Activated effector memory CD4-positive, alpha-beta T cell treated with anti-CD3 and anti-CD28 coated beads, Interleukin-2, amount 50 U/mL, for 16 hours (primary cell): Measurements from ENCODE around the gene NEGR1.

ENCODE experiments used
- DNase-seq: peaks from one replicate; pipeline ENCODE4 v3.0.0-alpha.2; 2020

NEGR1 gene

GRCh38 chr1:71526824-71527223 lies 755.5 kb downstream of the NEGR1 start:
- DNase-seq = no peak

- no peak for DNase-seq
Observed at GRCh38 chr1:71522721-71523120, 759.6 kb downstream of the NEGR1 start.

- DNase-seq = no peak
Observed at GRCh38 chr1:71521655-71522264, 760.6 kb downstream of the NEGR1 start.

DNA sequence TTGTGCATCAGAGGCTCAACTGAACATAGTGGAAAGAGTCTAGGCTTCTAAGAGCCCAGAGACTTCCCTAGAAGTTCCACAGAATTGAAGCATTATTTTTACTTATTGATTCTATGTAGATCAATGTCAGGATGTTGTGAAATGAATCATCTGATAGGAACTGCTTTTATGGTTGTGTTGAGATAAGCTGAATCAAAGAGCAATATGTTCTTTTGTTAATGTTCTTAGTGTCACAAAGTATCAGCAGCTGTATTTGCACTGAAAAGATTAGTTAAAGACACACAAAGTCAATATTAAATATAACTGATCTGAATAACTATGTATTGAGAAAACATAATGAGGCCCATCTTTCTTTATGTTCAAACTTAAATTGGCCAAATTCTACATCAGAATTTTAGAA lies 770.8 kb downstream of the NEGR1 start:
- no peak for DNase-seq

DNA sequence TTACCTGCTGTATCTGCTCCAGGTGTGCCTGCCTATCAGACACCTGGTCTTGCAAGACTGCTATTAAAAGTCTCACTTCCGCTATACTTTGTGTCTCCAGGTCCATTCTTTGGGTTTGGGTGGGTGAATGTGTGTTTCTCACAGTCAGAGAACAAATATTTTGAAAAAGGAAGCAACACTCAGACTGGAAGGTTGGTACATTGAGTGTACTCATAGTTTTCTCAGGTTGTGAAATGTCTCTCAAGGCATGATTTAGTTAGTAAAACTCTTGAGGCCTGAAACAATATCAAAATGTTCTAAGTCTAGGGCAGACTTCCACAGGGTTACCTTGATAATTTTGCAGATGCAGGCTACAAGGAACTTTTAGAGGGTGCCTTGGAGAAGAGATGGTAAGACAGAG lies 771.6 kb downstream of the NEGR1 start:
- no peak for DNase-seq

- no peak for DNase-seq
Observed at GRCh38 chr1:71509051-71509595, 773.2 kb downstream of the NEGR1 start.

DNA sequence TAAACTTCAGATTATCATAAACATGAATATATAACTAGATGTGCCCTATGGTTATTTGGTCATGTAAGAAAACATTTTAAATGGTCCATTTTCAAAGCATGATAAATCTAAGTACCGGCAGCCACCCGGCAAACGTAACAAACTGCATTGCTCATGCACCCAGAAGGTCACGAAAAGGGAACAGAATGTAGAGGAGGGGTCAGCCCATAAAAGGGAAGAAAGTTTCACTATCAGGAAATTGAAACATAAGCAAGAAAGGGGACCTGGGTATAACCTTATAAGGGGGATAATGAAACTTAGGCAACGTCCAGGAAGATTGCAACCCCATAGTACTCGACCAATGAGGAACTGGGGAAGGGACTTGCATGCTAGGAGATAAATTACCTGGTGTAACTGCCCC lies 780.3 kb downstream of the NEGR1 start:
- DNase-seq = no peak

DNA sequence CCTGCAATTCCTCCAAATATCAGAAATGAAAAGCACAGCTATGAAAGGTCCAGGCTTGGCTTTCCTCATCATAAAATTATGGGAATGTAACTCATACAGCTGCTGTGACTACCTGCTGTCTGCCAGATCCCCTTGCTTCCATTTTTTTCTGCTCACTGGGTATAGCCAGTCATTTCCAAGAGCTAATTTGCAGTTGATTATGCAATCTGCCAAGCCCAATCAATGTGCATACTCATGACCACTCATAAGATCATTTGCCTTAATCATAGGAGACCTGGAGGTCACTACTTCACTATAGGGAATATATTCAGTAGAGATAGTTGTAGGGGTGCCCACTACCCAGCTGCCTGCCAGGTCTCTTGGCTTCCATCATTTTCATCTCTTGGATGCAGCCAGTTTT lies 783.8 kb downstream of the NEGR1 start:
- no peak for DNase-seq

DNA sequence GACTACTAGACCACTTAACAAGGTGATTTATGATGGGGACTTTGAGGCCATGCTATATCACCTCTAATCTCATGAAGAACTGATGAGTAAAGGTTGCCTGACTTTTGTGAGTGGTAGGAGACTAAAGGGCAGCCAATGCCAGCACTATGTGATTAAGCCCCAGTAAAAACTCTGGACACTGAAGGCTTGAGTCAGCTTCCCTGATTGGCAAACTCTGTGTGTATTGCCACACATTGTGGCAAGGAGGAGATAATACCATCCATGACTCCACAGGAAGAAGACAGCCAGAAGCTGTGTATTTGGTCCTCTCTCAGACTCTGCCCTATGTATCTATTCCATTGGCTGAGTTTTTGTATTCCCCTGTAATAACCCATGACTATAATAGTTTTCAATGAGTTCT lies 788.2 kb downstream of the NEGR1 start:
- DNase-seq = no peak

DNA sequence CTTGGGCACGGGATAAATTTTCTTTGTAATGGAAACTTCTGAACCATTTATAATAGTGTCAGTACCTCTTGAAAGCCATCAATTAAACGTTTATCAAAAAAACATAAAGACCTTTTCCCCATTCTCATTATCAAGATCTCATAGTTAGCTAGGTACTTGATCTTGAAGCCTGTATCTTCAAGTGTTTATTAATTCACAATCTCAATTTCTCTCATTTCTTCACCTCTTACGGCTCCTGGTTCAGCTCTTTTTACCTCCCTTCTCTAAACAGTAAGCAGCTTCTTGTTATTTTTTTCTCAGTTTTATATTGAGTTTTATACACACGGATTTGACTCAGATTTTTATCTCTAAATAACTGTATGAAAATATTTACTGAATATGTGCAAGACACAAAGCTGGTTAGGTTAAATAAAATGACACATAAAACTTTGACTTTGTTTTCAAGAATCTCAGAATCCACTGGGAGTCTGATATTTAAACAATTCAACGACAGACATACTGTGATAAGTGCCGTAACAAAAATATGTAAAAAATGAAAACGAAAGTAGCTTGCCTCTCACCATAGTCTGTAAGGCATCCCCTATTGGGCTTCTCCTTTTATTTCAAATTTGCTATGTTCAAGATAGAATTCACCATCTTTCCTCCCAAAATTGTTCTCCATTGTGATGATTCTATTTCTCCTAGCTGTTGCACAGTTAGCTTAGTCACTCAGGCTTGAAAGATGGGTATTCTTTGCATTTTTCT lies 789.9 kb downstream of the NEGR1 start:
- DNase-seq = no peak

DNA sequence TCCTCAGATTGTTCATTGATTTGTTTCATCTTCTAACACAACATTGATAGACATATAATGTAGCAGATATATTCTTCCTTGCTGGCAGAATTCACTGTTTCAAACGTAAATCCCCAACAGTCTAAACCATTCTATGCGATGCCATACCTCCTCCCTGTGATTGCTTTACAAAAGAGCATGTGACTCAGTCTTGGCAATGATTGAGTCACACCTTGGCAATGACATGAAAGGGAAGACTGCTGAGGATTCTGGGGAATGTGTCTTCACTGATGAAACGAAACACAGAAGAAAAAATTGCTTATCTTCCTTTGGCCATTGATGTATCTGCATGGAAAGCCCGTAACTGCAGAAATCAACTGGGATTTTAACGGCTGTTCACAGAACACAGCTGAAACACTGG lies 791.9 kb downstream of the NEGR1 start:
- no peak for DNase-seq

GRCh38 chr1:71488555-71489252 lies 793.6 kb downstream of the NEGR1 start:
- no peak for DNase-seq

- DNase-seq = no peak
Observed at GRCh38 chr1:71473331-71473730, 809.0 kb downstream of the NEGR1 start.

DNA sequence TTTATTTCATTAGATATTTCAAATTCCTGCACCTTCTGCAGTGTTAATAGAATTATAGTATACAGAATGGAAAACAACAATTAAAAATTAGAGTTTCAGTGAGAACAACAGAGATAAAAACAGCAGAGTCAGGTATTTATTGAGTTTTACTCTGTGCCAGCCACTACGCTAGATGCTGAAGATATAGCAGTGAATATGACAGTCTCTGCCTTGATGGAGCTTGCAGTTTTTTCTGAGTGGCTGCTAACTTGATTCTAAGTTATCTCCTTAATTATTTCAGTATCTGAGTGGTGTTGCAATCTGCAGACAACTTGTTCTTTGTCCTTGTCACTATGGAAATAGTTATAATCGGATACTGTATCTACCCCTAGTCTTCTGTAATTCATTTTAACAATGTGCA lies 817.2 kb downstream of the NEGR1 start:
- no peak for DNase-seq

- no peak for DNase-seq
Observed at GRCh38 chr1:71464016-71464415, 818.3 kb downstream of the NEGR1 start.

- no peak for DNase-seq
Observed at GRCh38 chr1:71463144-71463543, 819.2 kb downstream of the NEGR1 start.

GRCh38 chr1:71462247-71462646 lies 820.1 kb downstream of the NEGR1 start:
- DNase-seq = no peak

DNA sequence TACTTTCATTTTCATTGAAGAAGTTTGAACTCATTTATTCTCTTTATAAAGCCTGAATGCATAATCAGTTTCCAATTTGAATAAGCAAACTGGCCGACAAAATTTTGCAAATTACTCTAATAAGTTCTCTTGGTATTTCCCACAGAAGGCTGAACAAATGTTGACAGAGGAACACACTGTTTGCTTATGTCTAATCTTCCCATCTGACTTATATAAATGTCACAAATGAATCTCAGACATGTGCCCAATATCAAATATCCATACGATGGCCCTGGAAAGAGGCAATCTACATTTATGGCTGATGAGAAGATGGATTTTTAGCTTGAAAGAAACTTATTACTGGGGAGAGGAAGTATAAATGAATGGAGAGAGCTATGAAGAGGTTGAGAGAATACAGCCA lies 820.9 kb downstream of the NEGR1 start:
- DNase-seq = no peak

DNA sequence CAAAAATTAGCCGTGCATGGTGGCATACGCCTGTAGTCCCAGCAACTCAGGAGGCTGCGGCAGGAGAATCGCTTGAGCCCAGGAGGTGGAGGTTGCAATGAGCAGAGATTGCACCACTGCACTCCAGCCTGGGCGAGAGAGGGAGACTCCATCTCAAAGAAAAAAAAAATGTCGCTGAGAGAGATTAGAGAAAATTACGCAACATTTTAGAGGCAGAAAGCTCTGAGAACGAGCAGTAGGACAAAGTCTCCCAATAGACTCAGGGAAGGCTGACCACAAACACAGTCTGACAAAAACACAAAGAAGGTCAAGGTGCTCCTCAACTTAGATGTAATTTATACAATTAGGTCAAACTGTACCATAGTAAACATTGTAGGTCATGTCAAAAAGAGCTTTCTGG lies 833.9 kb downstream of the NEGR1 start:
- DNase-seq = no peak

DNA sequence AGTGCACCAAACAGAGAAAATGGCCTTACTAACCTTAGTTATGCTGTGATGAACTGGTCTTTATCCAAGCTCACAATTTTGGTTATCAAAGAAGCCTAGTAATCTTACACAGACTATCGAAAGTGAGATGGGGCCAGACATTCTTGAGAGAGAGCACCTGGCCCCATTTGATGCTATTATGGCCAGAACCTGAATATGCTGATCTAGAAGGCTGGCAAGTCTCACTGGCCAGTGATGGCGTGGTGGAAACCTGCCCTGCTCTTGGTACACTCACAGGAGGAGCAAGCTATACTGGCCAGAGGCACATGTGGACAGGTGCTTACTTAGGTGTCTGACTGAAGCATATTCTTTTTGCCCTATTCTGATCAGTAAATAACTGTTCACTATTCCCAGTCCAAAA lies 843.7 kb downstream of the NEGR1 start:
- DNase-seq = no peak

GRCh38 chr1:71435951-71436350 lies 846.4 kb downstream of the NEGR1 start:
- DNase-seq = no peak

DNA sequence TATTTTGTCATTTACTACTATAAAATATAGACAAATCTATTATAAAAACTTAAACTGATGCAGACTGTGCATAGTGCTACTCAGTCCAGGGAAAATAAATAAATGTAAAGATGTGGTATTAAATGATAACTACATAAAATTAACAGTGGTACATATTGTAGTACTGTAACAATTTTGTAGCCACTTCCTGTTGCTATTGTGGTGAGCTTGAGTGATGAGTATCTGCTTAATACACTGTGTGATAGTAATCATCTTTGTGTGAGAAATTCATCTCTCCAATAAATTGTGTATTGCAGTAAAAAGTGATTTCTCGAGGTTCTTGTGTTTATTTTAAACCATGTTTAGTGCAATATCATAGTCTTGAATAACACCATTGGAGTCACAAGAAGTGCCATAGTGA lies 848.1 kb downstream of the NEGR1 start:
- DNase-seq = no peak

DNA sequence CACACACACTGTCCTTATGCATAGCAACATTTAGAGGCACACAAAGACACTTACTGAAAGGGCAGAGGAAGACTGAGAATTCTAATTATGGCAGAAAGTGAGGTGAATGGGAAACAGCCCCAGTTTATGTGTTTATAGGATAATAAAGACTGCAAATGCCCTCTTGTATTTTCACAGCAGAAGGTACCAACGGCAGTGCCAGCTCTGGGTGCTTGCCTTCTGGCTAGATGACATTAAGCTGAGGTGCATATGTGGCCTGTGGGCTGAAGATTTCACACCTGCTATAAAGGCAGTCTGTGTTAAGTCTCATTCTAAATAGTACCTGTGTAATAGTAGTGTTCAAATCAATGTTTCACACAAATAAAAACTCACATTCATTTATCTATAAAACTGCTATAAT lies 854.3 kb downstream of the NEGR1 start:
- no peak for DNase-seq

- no peak for DNase-seq
Observed at GRCh38 chr1:71427066-71427465, 855.3 kb downstream of the NEGR1 start.
